OCI-LY3 (cell line): Measurements from ENCODE around the gene ARNT2.

ENCODE experiments used
- CTCF ChIP-seq: fragments of 200-600, 300-600 bp; sonication (generic); IDR thresholded peaks from 2 replicates; pipeline ENCODE4 v1.5.1; 2014; ENCODE audit warnings: antibody characterized with exemption, low read length, low read depth
- EZH2phosphoT487 ChIP-seq: fragments of 200-600 bp; shearing (Covaris generic); IDR thresholded peaks from 2 replicates; pipeline ENCODE4 v1.6.1; 2018; ENCODE audit warnings: antibody characterized with exemption, mixed run types, low read depth

DNA sequence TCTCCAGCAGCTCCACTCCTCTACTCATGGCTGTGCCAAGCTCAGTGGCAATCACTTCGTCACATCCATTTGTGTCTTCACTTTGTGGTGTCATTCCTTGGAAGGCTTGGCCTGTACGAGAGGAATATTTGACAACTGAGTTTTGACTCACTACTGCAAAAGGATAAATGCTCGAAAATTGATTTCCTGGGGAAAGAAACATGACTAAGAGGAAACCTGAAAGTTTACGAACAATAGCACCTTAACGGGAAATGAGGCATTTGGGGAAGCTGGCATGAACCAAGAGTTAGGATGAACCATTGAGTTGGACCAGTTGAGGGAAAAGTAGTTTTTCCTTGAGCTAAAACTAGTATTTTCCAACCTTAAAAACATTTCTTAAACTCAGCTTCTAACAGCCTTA lies 216.7 kb downstream of the ARNT2 start:
- TF ChIP-seq CTCF (no peak), EZH2phosphoT487 (no peak)
